Stimulated activated CD4-positive, alpha-beta T cell treated with anti-CD3 and anti-CD28 coated beads, Interleukin-1b, Interleukin-23, amount 100 ng/mL, for 48 hours (primary cell): Measurements from ENCODE around the gene RNF207.

Experiments used
- DNase-seq: peaks from one replicate; pipeline ENCODE4 v3.0.0-alpha.2; 2020

The RNF207 gene

DNA sequence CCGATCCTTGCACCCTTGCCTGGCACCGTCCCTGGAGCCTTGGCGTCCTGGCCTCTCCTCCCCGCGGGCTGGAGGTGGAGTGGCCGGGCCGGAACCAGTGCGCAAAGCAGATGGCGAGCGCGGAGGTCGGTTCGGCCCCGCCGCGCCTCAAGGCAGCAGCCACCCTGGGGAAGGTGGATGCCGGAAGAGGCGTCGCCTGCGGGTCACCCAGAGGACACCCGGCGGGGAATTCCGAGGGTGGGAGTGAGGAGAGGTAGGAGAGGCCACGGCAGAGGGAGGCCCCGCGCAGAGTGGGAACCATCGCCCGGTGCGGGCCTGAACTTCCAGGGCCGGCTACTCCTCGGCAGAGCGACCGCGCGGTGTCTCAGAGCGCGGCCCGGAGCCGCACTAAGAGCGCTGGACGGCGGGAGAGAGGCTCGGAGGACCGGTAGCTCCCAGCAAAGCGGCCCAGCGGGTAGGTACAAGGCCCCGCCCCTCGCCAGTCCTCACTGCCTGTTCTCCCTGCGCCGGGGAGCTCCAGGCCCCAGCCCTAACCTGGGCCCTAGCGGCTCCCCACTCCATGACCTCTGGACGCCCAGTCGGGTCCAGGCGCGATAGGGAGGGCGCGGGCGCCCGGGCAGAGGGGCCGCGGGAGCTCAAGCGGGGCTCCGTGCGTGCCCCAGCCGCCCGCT is at the start of gene RNF207:
RNF207 (plus strand) TSS at position 271 of the 671 bp plus-strand sequence. CDS start 417 bp downstream, outside the sequence.
- DNase-seq = peak; percentile 67

- no peak for DNase-seq
These were observed 48.8 kb upstream of the RNF207 start for GRCh38 chr1:6157132-6157527.

DNA sequence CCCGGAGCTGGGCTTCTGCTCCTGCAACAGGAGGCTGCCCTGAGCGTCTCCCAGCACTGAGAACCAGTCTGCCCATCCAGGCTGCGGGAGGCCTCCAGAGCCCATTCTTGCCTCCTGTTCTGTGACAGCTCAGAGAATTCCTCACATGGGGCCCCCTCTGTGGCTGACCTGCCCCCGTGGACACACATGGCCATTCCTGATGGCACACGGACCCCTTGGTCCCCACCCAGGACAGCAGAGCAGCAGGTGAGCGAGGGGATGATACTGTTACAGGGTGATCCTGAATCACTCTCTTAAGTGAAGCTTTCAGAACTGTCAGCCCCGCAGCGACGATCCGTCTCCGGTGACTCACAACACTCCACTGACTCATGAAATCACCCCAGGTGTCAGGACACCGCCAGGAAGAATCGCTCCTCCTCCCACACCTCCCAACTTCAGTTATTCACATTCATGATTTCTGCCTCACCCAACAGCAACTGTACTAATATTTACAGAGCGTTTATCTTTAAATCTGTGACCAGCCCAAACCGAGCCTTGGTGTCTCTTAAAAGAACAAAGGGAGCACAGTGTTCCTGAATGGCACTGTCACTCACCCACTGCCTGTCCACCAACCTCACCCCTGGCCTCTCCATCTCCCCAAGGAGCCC is 48.3 kb upstream of the RNF207 start:
- DNase-seq = peak; percentile 72

GRCh38 chr1:6158181-6158580 is 47.7 kb upstream of the RNF207 start:
- DNase-seq = no peak

DNA sequence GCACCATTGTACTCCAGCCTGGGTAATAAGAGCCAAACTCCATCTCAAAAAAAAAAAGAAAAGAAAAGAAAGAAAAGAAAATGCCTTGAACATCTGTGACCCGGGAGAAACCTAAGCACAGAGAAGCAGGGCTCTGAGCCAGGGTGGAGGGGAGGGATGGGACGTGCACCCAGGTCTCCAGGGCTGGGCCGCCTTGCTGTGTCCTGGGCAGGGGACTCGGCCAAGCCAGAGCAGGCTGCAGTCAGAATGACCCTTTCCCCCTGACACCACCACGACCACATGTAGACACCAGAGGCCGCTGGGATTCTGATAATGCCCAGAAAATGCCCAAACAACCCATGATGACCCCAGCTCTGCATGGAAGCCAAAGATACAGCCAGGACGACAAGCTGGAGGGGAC is 43.6 kb upstream of the RNF207 start:
- no peak for DNase-seq

DNA sequence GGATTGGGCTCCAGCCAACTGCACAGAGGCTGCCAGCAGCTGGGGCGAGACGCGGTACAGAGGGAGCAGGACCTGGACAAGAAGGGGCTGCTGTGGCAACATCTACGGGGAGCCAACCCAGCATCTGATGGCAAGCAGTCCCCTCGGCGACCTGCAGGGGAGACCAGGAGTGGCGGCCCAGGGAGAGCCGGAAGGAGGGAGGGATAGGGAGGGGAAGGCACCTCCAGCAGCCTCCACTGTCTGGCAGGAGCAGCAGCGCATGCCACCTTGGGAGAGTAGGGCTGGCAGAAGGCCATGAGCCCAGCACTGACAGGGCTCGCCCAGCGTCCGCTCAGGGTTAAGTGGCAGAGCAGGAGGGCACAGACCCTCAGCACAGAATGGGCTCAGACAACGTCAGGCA is 43.1 kb upstream of the RNF207 start:
- no peak for DNase-seq

DNA sequence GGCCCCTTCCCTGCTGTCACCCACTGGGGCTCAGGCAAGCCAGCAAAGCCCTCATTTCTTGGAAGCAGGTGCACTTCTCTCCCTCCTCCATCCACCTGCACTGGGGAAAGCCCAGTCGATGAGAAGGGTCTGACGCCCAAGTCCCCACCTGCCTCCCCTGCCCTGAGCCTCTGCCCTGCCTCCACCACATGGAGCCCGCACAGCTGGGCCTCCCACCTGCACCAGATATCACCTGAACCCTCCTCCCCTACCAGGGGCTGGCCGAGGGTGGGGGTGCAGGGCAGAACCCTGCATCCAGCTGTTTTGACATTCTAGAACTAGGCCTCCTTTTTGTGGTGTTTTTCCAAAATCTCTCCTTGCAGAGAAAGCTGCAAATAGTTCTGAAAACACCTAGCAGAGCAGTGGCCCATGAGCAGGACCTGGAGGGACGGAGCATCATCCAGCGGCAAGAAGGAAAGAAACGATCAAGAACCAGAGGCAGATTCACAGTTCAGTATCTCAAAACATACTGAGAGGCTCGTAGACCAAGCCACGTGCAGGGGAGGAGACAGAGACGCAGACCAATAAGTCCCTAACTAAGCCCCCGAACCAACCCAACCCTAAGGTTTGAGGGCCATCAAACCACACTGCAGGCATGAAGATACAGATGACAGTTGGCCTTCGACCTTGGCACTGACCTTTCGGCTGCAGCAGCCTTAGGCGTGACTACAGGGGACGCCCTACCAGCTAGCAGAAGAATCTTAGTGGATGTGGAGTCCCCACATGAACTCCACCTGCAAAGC is 42.5 kb upstream of the RNF207 start:
- no peak for DNase-seq

GRCh38 chr1:6163973-6164617 is 41.8 kb upstream of the RNF207 start:
- DNase-seq = no peak

DNA sequence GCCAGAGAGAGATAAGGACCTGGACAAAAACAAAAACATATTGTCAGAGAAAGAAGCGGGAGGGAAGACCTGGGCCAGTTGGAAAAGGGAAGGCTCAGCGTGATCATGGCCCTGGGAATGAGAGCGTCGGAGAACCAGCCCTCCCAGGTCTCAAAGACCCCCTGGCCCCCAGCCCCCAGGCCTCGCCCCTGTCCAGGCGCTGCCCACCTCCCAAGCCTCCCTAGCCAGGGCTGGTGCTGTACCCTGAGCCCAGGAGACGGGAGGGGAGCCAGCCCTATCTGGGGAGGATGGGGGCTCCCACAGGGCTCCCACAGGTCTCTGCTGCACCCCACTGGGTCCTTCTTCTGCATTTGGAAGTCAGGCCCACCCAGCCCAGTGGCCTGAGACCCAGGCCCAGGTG is 40.9 kb upstream of the RNF207 start:
- DNase-seq = no peak

DNA sequence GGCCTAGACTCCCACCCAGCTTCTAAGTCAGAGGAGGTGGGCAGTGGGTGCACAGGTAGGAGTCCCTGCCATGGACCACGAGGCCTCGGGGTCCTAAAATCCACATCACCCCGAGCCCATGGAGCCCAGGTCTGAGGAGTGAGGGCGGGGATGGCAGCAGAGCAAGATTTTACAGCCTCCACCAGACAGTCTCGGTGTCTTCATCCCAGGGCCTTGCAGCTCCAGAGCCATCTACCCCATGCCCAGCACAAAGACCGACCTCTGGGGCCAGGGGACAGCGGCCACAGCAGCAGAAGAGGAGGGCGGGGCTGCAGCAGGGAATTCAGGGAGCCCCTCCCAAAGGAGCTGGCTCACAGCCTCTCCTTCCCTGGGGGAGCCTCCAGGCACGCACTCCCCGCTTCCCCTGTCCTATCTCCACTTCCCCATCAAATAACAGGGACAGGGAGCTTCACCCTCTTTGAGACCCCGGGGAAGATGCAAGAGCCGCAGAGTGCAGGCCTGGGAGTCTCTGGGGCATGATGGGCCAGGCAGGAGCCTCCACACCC is 40.4 kb upstream of the RNF207 start:
- DNase-seq = no peak

GRCh38 chr1:6166221-6166620 is 39.7 kb upstream of the RNF207 start:
- DNase-seq = no peak

GRCh38 chr1:6166655-6167390 is 39.1 kb upstream of the RNF207 start:
- no peak for DNase-seq

- no peak for DNase-seq
These were observed 38.3 kb upstream of the RNF207 start for GRCh38 chr1:6167391-6168303.

DNA sequence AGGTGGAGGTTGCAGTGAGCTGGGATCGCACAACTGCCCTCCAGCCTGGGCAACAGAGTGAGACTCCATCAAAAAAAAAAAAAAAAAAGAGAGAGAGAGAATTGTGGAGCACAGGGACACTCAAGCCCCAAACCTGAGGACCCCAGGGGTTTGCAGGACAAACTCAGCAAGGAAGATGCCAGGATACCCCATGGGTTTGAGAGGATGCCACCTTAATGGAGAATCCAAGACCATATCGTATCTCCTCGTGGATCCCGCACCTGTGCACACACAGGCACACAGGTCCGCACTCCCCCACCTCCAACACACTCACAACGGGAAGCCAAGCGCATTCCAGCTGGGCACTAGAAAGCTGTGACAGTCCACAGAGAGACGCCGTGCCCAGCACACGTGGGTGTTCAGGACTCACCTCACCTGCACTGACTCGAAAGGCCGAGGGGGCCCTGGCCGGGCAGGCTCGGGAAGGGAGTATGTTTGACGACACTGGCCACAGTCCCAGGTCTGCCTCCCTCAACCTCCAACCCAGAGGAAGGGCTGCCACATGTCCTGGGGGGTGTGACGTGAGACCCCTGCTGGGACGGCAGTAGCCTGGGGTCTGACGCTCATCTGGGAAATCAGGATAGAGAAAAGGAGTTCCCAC is 36.9 kb upstream of the RNF207 start:
- no peak for DNase-seq

GRCh38 chr1:6170116-6170741 is 35.7 kb upstream of the RNF207 start:
- DNase-seq = no peak

- no peak for DNase-seq
These were observed 35.1 kb upstream of the RNF207 start for GRCh38 chr1:6170742-6171201.

GRCh38 chr1:6171548-6172124 is 34.3 kb upstream of the RNF207 start:
- DNase-seq = no peak

- no peak for DNase-seq
These were observed 33.4 kb upstream of the RNF207 start for GRCh38 chr1:6172549-6172948.

- DNase-seq = no peak
These were observed 31.1 kb upstream of the RNF207 start for GRCh38 chr1:6174621-6175410.
